K562 (cell line): Measurements from ENCODE around the gene ZBTB44. TPM values are rescaled to one million over a fixed set of nuclear protein-coding genes. Genes with fewer than 3 reads are reported as not detected.

ENCODE experiments used
- ATAC-seq: fragments of 200-7000 bp; cut with Tn5 transposase; 3 replicates; pipeline ENCODE4 v1.9.1; 2020; ENCODE audit warnings: moderate library complexity
- BruUV-seq: library from RNA; stranded (reverse); fragments of 400-500 nt; replicated peaks from 2 replicates; lab custom pipeline; 2021; lab: Mats Ljungman, UMichigan
- CTCF ChIA-PET: fragments of 300-600 bp; formaldehyde crosslinking; extraction: SDS; loops from one replicate; lab custom pipeline; 2021; ENCODE audit warnings: low intra/inter-chr PET ratio; lab: Yijun Ruan, JAX
- POLR2A ChIA-PET: fragments of 300-600, 350-650 bp; sonication (Branson Sonifier 250); formaldehyde crosslinking; extraction: SDS; loops from one replicate; lab custom pipeline; 2021; ENCODE audit warnings: antibody characterized with exemption, inconsistent platforms; lab: Yijun Ruan, JAX
- DNase-seq, 4 experiments: peaks; one replicate each; pipeline versions ENCODE4 v3.0.0 to v3.0.0-alpha.2; 2011 to 2018; ENCODE audit warnings: low spot score in 3 of 4, mixed read lengths in 3 of 4; ENCODE audit errors: extremely low read depth in 1 of 4
- FAIRE-seq: peaks from 2 replicates; lab custom pipeline; 2011; peaks lifted over from hg19 to GRCh38; lab: Jason Lieb, UNC
- H2AFZ ChIP-seq: 2 replicates; pipeline ENCODE4 v1.6.0; 2011; ENCODE audit warnings: low read depth, low read length, control low read depth, inconsistent platforms
- H3K27ac ChIP-seq: fragments of 200-600 bp; 3 replicates; pipeline ENCODE4 v1.8.0; 2011; ENCODE audit warnings: low read depth, mild to moderate bottlenecking, control low read depth, inconsistent platforms, low read length, moderate library complexity, mixed read lengths; ENCODE audit errors: extremely low read depth
- H3K27me3 ChIP-seq, 2 experiments: fragments of 300-600 bp in 1 of 2; 2 replicates in 1 of 2; 3 replicates in 1 of 2; pipeline versions ENCODE4 v1.6.0 to v1.8.0; 2011; ENCODE audit warnings: inconsistent platforms in 2 of 2, low read length in 2 of 2, mild to moderate bottlenecking in 1 of 2, mixed read lengths in 1 of 2, moderate library complexity in 1 of 2; ENCODE audit not compliant: control insufficient read depth in 2 of 2, insufficient read depth in 2 of 2
- H3K36me3 ChIP-seq: fragments of 300-600 bp; 3 replicates; pipeline ENCODE4 v1.8.0; 2011; ENCODE audit warnings: mild to moderate bottlenecking, low read length, inconsistent platforms; ENCODE audit not compliant: control insufficient read depth, insufficient read depth
- H3K4me1 ChIP-seq, 2 experiments: fragments of 200-600 bp in 1 of 2; replicated peaks in 1 of 2; 2 replicates in 1 of 2; 3 replicates in 1 of 2; pipeline versions ENCODE4 v1.5.1 to v1.8.0; 2011; ENCODE audit warnings: inconsistent platforms in 2 of 2, low read length in 2 of 2, mild to moderate bottlenecking in 1 of 2, mixed read lengths in 1 of 2, moderate library complexity in 1 of 2; ENCODE audit not compliant: control insufficient read depth in 2 of 2, insufficient read depth in 2 of 2
- H3K4me2 ChIP-seq: 2 replicates; pipeline ENCODE4 v1.6.1; 2011; ENCODE audit warnings: low read length, control low read depth, inconsistent platforms, mixed read lengths; ENCODE audit not compliant: insufficient read depth
- H3K4me3 ChIP-seq: fragments of 200-600 bp; sonication (generic), shearing (Covaris generic); 2 replicates; pipeline ENCODE4 v1.5.1; 2016; ENCODE audit warnings: control low read depth, inconsistent platforms
- H3K79me2 ChIP-seq: fragments of 200-600 bp; 3 replicates; pipeline ENCODE4 v1.8.0; 2011; ENCODE audit warnings: low read length, inconsistent platforms; ENCODE audit not compliant: control insufficient read depth, insufficient read depth
- H3K9ac ChIP-seq, 2 experiments: 2 replicates each; pipeline versions ENCODE4 v1.6.0 to v1.6.1; 2011; ENCODE audit warnings: low read depth in 2 of 2, low read length in 2 of 2, control low read depth in 1 of 2, inconsistent platforms in 1 of 2, mild to moderate bottlenecking in 1 of 2, mixed read lengths in 1 of 2; ENCODE audit not compliant: insufficient read depth in 1 of 2
- H3K9me1 ChIP-seq: one replicate; pipeline ENCODE4 v1.6.0; 2011; ENCODE audit warnings: inconsistent platforms, mild to moderate bottlenecking, low read length, moderate library complexity; ENCODE audit not compliant: control insufficient read depth, insufficient read depth
- H3K9me3 ChIP-seq: replicated peaks from 2 replicates; pipeline ENCODE4 v1.5.1; 2011; ENCODE audit warnings: low read depth, low read length, inconsistent platforms; ENCODE audit not compliant: control insufficient read depth, insufficient read depth
- H4K20me1 ChIP-seq: replicated peaks from 2 replicates; pipeline ENCODE4 v1.6.1; 2011; ENCODE audit warnings: low read length, inconsistent platforms, mixed read lengths; ENCODE audit not compliant: control insufficient read depth, insufficient read depth
- CC2D1A ChIP-seq: fragments of 450-650 bp; IDR thresholded peaks from 2 replicates; pipeline ENCODE4 v1.6.1; 2017; ENCODE audit warnings: mild to moderate bottlenecking
- DDX20 ChIP-seq: fragments of 450-650 bp; IDR thresholded peaks from 2 replicates; pipeline ENCODE4 v1.6.1; 2016; ENCODE audit warnings: missing genetic modification characterization, low read depth, mild to moderate bottlenecking, missing compliant biosample characterization, moderate library complexity
- GATA2 ChIP-seq: sonication (generic); formaldehyde crosslinking; IDR thresholded peaks from 2 replicates; pipeline ENCODE4 v1.4.0; 2020; ENCODE audit warnings: mild to moderate bottlenecking, missing genetic modification reagents
- NCOA2 ChIP-seq, 2 experiments: fragments of 450-650 bp; IDR thresholded peaks; 2 replicates each; pipeline ENCODE4 v1.6.1; 2018; ENCODE audit warnings: mild to moderate bottlenecking in 2 of 2, moderate library complexity in 1 of 2; ENCODE audit not compliant: partially characterized antibody in 2 of 2
- POLR2A ChIP-seq: fragments of 450-650 bp; conservative IDR thresholded peaks from 2 replicates; pipeline ENCODE4 v1.6.1; 2016
- RCOR1 ChIP-seq, 2 experiments: IDR thresholded peaks; 2 replicates each; pipeline ENCODE4 v1.6.1; 2012; ENCODE audit warnings: low read depth in 2 of 2, low read length in 2 of 2, borderline replicate concordance in 1 of 2, improper control_type of control experiment in 1 of 2
- TOE1 ChIP-seq, 2 experiments: fragments of 450-650 bp in 1 of 2; sonication (generic) in 1 of 2; formaldehyde crosslinking in 1 of 2; IDR thresholded peaks; 2 replicates each; pipeline versions ENCODE4 v1.7.1 to v1.8.0; 2016 to 2022; ENCODE audit warnings: borderline replicate concordance in 2 of 2, mild to moderate bottlenecking in 2 of 2, antibody characterized with exemption in 1 of 2, inconsistent platforms in 1 of 2, low read depth in 1 of 2, missing genetic modification reagents in 1 of 2, moderate library complexity in 1 of 2
- ZNF584 ChIP-seq: fragments of 200-800 bp; sonication (Bioruptor generic); IDR thresholded peaks from 2 replicates; pipeline ENCODE4 v1.6.1; 2016; ENCODE audit warnings: low read depth, mild to moderate bottlenecking, missing genetic modification characterization, missing compliant biosample characterization
- ZNF696 ChIP-seq: fragments of 250-450 bp; sonication (Bioruptor Pico); conservative IDR thresholded peaks from 2 replicates; pipeline ENCODE4 v1.4.0; 2020; ENCODE audit warnings: mild to moderate bottlenecking, moderate library complexity
- WGBS: fragments of 100-300 bp; shearing (Covaris generic); methylation state at CpG from one replicate; pipeline ENCODE4 v1.1.6; 2016; ENCODE audit warnings: low coverage, mixed read lengths; ENCODE audit not compliant: insufficient coverage; ENCODE audit errors: missing lambda C conversion rate; 5-methylcytosine and 5-hydroxymethylcytosine counted together
- in situ Hi-C: fragments of 300-500 bp; cut with MboI; formaldehyde crosslinking; loops from 4 replicates; pipeline ENCODE4 v1.15.0; 2018; ENCODE audit warnings: inconsistent platforms, mixed read lengths
- intact Hi-C: fragments of 100-400 bp; cut with micrococcal nuclease; formaldehyde crosslinking; loops from 2 replicates; pipeline ENCODE4 v1.14.2; 2022
- polyA plus RNA-seq, 8 experiments: library from polyadenylated mRNA; depleted of rRNA in 4 of 8; stranded (reverse) in 5 of 8; unstranded in 3 of 8; fragments of >200 nt; fragmentation: Nextera tagmentation in 2 of 8; fragmentation: Illumina TruSeq in 1 of 8; extraction: Ambion mirVana in 2 of 8; extraction: Trizol in 1 of 8; gene quantifications; 2 replicates each; pipeline versions ENCODE4 v1.2.1 to v1.2.3, GENCODE V29; 2011 to 2014; ENCODE audit warnings: inconsistent platforms in 1 of 8, missing spikeins in 1 of 8
- total RNA-seq, 7 experiments: library from RNA; depleted of rRNA in 6 of 7; stranded (reverse); fragments of >200 nt in 6 of 7; fragmentation: Illumina TruSeq in 2 of 7; extraction: Trizol in 2 of 7; gene quantifications; 2 replicates each; pipeline versions ENCODE4 v1.2.1 to v1.2.3, GENCODE V29; 2011 to 2021; ENCODE audit warnings: low replicate concordance in 1 of 7
- TF ChIP-seq, protein P1 (sequence below): sonication (generic); formaldehyde crosslinking; IDR thresholded peaks from 2 replicates; pipeline ENCODE4 v1.8.1; 2022; ENCODE audit warnings: missing genetic modification reagents
- TF ChIP-seq, protein P2 (sequence below): fragments of 250-450 bp; sonication (Bioruptor Pico); IDR thresholded peaks from 2 replicates; pipeline ENCODE4 v1.5.0; 2021; ENCODE audit warnings: mild to moderate bottlenecking, moderate library complexity
- TF ChIP-seq, protein P3 (sequence below): fragments of 150-350 bp; conservative IDR thresholded peaks from 2 replicates; pipeline ENCODE4 v1.6.1; 2014; ENCODE audit warnings: low read length

The ZBTB44 gene
- total and polyA plus RNA-seq, 9 of the 15 experiments (the other 6 are each of a cell fraction or from before 2014, with no cell fraction given): 4.7 to 27.1 (median 17.3) TPM

DNA sequence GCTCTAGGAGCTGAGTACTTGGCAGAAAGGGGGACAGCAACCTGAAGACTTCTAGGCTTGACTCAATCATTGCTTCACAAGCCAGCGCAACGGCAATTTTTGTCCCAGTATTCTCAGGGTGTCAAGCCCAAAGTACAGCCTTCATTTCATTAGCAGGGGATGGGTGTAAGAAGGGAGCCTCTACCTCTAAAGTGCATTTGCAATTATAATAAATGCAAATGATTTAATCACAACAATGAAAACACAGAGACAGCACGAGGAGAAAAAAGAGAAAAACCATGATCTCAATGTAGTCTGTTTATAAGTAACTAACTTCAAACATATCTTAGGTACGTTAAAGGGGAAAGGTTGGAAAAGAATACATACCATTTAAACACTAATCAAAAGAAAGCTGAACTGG lies 34.7 kb downstream of the ZBTB44 start:
- ATAC-seq: no peak
- CTCF ChIA-PET: no interaction called here
- POLR2A ChIA-PET: interaction anchor here (0.6 to 1.0 kb wide), 2 partner anchors 14 to 16 kb away, joined by 3 read pairs; no protein-coding TSS in a partner anchor
- Histone ChIP-seq H3K27me3 (no peaks in the 10 kb centered on the region), H3K79me2 (peaks cover 5% of the 10 kb centered on the region; the same call in 2 of the 3 replicates), H3K4me1 (no peaks in the 10 kb centered on the region; a peak in 2 of 5 replicates), H4K20me1 (no peaks in the 10 kb centered on the region), H2AFZ (no peak overlapping the region), H3K4me3 (no peak overlapping the region), H3K9ac (no peak overlapping the region), H3K4me2 (no peak overlapping the region), H3K9me3 (no peaks in the 10 kb centered on the region), H3K36me3 (no peaks in the 10 kb centered on the region), H3K27ac (no peak overlapping the region), H3K9me1 (no peaks in the 10 kb centered on the region)
- BruUV-seq: no TSS peak
- no peak for FAIRE-seq
- 84% methylated on average over 4 of the region's 4 CpGs for WGBS
- DNase-seq: no peak
- intact Hi-C loops (no loop called here), in situ Hi-C loops (no loop called here)
- TF ChIP-seq RCOR1 (IDR thresholded peaks at IDR 0.05; ENCODE audit: borderline replicate concordance in 1 of 2, low read depth in 2 of 2, low read length in 2 of 2) (no peak), TOE1 (IDR thresholded peaks at IDR 0.05; ENCODE audit: borderline replicate concordance) (no peak), TOE1 (CRISPR knock-in tag; IDR thresholded peaks at IDR 0.05; ENCODE audit: borderline replicate concordance, low read depth) (no peak), NCOA2 (IDR thresholded peaks at IDR 0.05; ENCODE audit: partially characterized antibody in 2 of 2) (no peak), POLR2A (no peak), DDX20 (tag) (no peak), ZNF584 (CRISPR knock-in tag) (no peak), GATA2 (no peak), ZNF696 (CRISPR knock-in tag) (no peak), CC2D1A (no peak)
- TF ChIP-seq, protein P1, sequence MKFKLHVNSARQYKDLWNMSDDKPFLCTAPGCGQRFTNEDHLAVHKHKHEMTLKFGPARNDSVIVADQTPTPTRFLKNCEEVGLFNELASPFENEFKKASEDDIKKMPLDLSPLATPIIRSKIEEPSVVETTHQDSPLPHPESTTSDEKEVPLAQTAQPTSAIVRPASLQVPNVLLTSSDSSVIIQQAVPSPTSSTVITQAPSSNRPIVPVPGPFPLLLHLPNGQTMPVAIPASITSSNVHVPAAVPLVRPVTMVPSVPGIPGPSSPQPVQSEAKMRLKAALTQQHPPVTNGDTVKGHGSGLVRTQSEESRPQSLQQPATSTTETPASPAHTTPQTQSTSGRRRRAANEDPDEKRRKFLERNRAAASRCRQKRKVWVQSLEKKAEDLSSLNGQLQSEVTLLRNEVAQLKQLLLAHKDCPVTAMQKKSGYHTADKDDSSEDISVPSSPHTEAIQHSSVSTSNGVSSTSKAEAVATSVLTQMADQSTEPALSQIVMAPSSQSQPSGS: no peak
- TF ChIP-seq, protein P2, sequence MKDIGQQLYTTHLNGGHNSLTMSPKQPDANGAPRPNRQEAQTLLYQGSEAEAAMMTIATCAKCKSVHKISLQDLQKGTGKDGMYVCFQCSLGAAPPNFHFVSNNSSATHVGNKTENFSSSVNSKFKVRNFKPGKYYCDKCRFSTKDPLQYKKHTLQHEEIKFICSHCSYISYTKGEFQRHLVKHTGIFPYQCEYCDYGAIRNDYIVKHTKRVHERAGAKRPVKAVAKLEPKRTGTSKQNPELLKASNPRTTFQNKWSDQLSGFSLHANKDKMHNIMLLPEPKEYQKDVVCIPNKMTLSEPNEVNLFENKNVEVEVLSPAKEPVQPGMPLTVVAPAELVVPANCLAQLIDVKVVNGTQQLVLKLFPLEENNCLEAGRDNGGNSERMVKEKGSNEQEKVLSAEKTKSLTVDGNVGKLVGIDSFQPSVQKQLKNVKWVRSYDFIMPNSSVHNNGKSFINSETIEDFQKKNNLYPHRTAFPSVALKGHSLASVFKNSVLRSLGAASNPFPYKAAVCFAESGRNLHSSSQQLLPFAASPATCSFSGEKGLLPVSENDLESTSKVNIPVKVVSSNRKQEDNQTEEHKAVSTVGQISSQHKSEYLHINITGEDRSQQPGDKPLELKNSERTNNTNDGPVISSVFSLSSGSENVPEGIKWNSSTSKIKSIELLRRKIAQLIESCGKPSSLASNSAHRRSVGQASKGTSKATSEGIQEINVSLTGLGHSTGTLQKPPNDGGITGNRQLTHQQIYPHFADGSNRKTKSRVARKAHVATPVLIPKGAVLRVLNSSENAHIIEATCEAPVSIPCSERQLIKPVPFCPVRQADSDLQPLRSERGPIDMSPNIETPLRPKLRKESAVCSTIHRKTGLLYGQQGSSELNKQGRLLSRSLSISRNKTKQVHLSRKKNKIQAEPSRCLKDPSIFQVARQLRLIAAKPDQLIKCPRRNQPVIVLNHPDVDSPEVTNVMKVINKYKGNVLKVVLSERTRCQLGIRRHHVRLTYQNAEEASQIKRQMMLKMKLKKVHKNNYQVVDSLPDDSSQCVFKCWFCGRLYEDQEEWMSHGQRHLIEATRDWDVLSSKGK (CRISPR knock-in tag): no peak
- TF ChIP-seq, protein P3, sequence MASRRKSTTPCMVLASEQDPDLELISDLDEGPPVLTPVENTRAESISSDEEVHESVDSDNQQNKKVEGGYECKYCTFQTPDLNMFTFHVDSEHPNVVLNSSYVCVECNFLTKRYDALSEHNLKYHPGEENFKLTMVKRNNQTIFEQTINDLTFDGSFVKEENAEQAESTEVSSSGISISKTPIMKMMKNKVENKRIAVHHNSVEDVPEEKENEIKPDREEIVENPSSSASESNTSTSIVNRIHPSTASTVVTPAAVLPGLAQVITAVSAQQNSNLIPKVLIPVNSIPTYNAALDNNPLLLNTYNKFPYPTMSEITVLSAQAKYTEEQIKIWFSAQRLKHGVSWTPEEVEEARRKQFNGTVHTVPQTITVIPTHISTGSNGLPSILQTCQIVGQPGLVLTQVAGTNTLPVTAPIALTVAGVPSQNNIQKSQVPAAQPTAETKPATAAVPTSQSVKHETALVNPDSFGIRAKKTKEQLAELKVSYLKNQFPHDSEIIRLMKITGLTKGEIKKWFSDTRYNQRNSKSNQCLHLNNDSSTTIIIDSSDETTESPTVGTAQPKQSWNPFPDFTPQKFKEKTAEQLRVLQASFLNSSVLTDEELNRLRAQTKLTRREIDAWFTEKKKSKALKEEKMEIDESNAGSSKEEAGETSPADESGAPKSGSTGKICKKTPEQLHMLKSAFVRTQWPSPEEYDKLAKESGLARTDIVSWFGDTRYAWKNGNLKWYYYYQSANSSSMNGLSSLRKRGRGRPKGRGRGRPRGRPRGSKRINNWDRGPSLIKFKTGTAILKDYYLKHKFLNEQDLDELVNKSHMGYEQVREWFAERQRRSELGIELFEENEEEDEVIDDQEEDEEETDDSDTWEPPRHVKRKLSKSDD: no peak
